Ecto neural progenitor cell (in vitro differentiated cells): ENCODE data around the gene ISM2.

Experiments used
- DNase-seq: peaks from one replicate; pipeline ENCODE4 v3.0.0-alpha.2; 2018; ENCODE audit warnings: low spot score

The ISM2 gene

GRCh38 chr14:77467801-77468200 is 30.8 kb downstream of the ISM2 start:
- DNase-seq: no peak

DNA sequence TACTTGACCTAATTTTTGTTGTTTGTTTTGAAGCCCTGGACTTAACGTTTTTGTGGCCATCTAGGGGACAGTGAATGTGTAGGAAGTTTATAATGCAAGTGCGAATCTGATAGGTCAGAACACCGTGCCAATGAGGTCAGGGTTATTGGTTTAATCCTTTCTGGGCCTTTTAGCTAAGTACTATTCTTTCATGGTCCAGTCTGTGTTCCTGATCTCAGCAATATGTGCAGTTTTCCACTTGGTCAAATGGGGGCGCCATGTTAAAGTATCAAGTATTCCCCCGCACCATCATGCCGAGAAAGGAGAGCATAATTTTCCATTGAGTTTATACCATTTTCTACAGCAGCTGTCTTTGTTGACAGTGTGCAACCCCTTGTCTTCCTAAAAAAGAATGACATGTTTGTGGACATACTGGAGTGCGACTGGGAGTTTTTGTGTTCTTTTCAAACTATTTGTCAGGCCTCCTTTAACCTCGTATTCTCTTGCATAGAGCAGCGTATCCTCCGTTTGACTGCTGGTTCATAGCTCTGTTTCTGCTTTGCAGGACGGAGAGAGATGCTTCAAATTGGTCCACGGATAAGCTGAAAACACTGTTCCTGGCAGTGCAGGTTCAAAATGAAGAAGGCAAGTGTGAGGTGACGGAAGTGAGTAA is 39.4 kb downstream of the ISM2 start:
- peak; percentile 68 for DNase-seq

- DNase-seq: no peak
Observed at GRCh38 chr14:77458249-77458950, 40.2 kb downstream of the ISM2 start.

- DNase-seq: peak; percentile 95
Observed at GRCh38 chr14:77457522-77458248, 40.9 kb downstream of the ISM2 start, which contains the start of the genes AHSA1 and VIPAS39. AHSA1 (plus strand) TSS chr14:77458093; CDS start chr14:77458190, 97 bp downstream. VIPAS39 (minus strand) TSS chr14:77457601; CDS start chr14:77454102, 3,499 bp downstream.

DNA sequence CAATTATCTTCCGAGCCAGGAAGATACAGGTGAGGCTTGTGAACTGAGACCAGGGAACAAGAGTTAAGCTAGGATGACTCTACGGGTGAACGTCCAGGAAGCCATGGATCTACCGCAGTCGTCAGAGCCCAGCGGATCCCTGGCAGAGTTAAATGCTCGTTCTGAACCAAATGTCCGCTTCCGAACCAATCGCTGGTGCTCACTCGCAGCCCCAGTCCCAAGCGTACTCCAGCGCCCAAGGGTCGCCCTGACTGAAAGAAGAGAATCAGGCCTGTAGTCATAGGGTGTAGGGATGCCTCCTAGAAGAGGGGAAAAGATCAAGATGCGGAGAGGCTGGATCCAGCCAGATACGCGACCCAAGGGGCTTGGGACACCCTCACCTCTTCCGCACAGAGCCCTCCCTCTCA is 41.5 kb downstream of the ISM2 start:
- no peak for DNase-seq

- no peak for DNase-seq
Observed at GRCh38 chr14:77455966-77456640, 42.5 kb downstream of the ISM2 start.

DNA sequence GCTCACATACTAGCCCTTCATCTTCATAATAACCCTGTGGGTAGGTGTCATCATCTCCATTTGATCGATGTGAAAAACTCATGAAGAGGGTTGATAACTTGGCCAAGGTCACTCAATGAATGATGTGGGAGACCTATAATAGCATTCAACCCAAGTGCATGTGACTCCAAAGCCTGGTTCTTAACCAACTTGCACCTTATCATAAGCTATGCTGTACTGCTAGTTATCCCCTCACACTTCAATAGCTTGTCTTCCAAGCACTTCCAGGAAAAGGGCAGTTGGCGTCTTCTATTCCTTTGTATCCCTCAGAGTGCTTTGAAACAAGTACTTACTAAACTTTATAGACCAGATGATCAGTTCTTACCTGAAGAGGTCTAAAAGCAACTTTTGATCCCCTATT is 56.4 kb downstream of the ISM2 start:
- no peak for DNase-seq

GRCh38 chr14:77439861-77440260 is 58.8 kb downstream of the ISM2 start:
- DNase-seq: no peak

DNA sequence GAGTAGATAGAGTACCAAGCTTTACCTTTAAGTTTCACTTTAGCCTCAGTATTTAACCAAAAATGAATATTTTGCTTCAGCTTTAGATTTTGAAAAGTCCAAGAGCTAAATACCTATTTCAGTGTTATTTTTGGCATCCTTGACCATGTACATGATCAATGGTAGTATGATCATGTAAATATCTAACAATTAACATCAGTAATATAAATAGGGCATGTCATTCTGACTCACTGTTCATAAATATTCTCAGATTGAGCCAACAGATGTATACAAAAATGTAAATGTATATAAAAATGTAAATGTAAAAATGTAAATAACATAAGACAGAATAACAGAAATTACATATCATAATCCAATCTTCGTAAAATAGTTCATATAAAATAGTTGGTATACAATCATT is 60.0 kb downstream of the ISM2 start:
- DNase-seq: no peak

DNA sequence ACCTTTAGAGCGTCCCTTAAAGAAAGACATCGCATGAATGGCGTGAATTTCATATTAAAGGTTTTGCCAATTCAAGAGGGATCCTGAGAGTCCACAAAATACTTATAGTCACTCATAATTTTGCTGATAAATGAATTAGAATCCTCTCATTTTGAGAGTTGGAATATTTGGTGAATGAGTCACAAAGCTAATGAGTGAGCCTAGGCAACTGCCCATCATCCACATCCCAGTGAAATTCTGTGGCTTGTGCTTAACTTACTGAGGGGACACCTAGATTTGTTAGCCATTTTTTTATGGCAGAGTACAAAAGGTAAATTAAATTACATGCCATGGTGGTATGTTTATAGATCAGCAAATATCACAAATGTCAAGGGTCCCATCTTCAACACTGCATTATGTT is 62.6 kb downstream of the ISM2 start:
- no peak for DNase-seq

GRCh38 chr14:77426396-77426795 is 72.2 kb downstream of the ISM2 start:
- DNase-seq: no peak

GRCh38 chr14:77424862-77425261 is 73.8 kb downstream of the ISM2 start:
- no peak for DNase-seq
